NCI-H460 (cell line): ENCODE data around the gene NKX6-1. TPM values are rescaled to one million over a fixed set of nuclear protein-coding genes. Genes with fewer than 3 reads are reported as not detected.

Experiments
- DNase-seq: peaks from one replicate; pipeline ENCODE4 v3.0.0-alpha.2; 2016; ENCODE audit warnings: low read depth; ENCODE audit errors: extremely low read depth
- total RNA-seq: library from RNA; depleted of rRNA; stranded (reverse); fragments of >200 nt; shearing (Covaris generic); gene quantifications from 2 replicates; pipeline ENCODE4 v1.2.3, GENCODE V29; 2014

The NKX6-1 gene
- total RNA-seq, 1 experiment from 2014 or later: 0.97 TPM

DNA sequence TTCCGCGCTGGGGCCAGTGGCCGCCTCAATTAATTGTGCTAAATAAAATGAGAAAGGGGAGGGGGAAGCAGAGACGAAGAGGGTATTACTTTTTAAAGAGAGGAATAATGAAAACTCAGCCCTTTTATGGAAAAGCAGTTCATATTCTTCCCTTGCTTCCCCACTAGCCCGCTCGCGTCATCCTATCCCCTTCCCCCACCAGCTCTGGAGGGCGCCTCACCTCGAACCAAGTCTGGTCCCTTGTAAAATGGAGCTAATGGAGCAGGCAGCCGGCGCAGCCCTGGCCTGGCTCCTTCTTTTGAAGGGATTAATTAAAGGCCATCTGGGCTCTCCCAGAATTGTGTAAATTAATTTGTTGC is 511 bp upstream of the NKX6-1 start:
- no peak for DNase-seq

GRCh38 chr4:84498203-84498934 is 723 bp downstream of the NKX6-1 start:
- DNase-seq: no peak

- DNase-seq: no peak
These were observed 1.4 kb downstream of the NKX6-1 start for GRCh38 chr4:84497504-84498202.

GRCh38 chr4:84496706-84497503 is 2.2 kb downstream of the NKX6-1 start:
- no peak for DNase-seq

GRCh38 chr4:84496331-84496705 is 2.8 kb downstream of the NKX6-1 start:
- DNase-seq: no peak

- DNase-seq: no peak
These were observed 3.3 kb downstream of the NKX6-1 start for GRCh38 chr4:84495794-84496261.

- no peak for DNase-seq
These were observed 3.8 kb downstream of the NKX6-1 start for GRCh38 chr4:84495118-84495793.

DNA sequence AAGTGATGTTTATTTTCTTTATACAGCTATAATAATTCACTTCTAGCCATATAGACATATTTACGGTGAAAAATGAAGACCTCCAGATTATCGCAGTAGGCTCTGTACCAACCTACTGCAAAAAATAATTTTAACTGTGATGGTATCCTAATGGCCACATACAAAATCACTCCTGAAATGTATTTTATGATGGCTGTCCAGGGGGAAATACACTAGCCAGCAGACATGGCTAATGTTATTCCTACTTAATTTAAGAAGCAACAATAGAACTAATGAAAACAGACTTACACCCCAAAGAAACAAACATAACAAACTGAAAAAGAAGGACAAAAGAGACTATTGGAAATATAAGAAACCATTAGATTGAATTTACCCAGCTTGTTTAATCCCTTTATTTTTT is 4.6 kb downstream of the NKX6-1 start:
- no peak for DNase-seq

DNA sequence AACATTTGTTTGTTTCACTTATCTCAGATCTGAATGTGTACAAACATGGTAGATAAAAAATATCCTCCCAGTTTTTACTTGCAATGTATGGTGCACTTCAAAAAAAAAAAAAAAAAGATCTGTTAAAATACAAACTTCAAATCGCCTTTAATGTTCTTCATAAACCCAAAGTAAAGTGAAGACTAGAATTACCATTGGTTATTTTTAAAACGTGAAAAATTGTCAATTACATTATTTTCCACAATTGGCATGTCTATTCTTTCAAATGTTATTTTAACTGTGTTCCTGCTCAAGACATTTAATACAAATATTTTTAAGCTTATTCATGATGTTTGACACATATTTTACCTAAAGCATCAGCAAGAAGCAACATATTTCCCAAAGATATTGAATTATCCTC is 5.0 kb downstream of the NKX6-1 start:
- no peak for DNase-seq

DNA sequence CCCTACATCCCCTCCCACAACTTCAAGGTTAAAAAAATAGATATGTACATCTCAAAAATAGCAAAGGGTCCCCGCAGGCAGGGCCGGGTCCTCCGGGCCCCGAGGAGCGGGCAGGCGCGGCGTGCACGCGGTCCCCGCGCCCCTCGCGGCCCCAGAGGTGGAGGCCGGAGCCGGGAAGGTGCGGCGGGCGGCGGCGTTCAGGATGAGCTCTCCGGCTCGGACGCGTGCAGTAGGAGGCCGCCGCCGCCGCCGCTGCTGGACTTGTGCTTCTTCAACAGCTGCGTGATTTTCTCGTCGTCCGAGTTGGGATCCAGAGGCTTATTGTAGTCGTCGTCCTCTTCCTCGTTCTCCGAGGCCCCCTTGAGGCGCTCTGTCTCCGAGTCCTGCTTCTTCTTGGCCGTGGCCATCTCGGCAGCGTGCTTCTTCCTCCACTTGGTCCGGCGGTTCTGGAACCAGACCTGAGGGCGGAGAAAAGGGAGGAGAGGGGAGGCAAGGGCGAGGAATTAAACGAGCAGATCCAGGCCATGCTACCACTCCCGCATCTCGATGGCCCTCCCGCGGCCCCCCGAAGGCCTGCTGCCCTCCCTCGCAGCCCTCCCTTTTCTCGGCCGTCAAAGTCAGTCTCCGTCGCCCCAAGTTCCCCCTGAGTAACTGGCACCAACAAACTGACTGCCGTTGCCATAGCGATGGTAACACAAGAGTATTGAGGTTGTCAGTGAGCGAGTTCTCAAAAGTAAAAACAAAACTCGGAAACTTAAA is 5.8 kb downstream of the NKX6-1 start:
- no peak for DNase-seq

GRCh38 chr4:84492737-84493091 is 6.4 kb downstream of the NKX6-1 start:
- no peak for DNase-seq

DNA sequence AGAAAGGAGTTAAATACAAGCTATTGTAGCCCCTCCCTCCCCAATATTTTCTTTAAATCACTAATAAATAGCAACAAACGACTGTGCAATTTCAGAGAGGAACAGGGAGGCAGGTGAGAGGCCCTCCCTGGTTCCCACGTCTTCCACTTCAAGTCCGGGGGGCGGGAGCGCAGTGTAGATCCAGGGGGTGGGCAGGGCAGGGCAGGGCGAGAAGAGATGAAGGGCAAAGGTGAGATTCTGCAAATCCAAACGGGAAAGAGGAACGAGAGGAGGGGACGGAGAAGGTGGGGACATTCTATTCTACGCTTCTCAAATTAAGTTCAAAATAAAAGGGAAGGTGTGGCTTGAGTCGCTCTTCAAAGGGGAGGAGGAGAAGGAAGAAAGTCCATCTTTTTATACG is 6.8 kb downstream of the NKX6-1 start:
- DNase-seq: no peak

GRCh38 chr4:84491481-84491880 is 7.6 kb downstream of the NKX6-1 start:
- DNase-seq: no peak

GRCh38 chr4:84490663-84491062 is 8.4 kb downstream of the NKX6-1 start:
- DNase-seq: no peak

DNA sequence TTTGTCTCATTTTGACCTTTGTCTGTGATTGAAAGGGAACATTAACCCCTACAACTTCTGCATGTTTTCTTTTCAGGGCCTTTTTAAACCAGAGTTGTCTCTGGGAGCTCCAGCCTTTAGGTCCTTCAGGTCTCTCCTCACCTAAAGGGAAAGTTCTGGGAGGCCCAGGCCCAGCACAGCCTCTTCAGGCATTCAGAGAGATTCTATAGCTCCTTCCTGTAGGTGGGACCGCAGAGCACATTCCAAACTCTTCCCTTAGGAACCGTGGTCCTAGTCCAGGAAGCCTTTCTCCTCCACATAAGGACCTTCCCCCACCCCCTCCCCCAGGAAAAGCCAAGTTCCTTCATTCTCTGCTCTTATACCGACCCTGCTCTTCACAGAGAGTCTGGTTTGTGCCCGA is 14.9 kb downstream of the NKX6-1 start:
- DNase-seq: no peak

DNA sequence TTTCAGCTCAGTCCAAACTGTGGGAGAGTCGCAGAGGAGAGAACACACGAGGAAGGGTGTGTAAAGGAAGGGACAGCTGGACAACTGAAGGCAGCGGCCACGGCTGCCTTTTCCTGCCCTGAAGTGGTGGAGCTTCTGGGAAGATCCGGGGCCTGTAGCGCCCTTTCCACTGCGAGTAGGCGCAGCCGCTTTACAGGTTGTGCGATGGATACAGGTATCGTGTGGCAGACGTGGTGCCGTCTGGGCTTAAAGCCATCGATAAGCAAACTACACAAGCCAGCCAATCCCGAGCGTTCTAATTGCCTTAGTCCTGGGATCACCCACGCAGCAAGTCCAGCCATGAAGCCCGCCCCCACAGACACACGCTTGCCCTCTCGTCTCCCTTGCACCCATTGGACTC is 15.4 kb downstream of the NKX6-1 start:
- no peak for DNase-seq

DNA sequence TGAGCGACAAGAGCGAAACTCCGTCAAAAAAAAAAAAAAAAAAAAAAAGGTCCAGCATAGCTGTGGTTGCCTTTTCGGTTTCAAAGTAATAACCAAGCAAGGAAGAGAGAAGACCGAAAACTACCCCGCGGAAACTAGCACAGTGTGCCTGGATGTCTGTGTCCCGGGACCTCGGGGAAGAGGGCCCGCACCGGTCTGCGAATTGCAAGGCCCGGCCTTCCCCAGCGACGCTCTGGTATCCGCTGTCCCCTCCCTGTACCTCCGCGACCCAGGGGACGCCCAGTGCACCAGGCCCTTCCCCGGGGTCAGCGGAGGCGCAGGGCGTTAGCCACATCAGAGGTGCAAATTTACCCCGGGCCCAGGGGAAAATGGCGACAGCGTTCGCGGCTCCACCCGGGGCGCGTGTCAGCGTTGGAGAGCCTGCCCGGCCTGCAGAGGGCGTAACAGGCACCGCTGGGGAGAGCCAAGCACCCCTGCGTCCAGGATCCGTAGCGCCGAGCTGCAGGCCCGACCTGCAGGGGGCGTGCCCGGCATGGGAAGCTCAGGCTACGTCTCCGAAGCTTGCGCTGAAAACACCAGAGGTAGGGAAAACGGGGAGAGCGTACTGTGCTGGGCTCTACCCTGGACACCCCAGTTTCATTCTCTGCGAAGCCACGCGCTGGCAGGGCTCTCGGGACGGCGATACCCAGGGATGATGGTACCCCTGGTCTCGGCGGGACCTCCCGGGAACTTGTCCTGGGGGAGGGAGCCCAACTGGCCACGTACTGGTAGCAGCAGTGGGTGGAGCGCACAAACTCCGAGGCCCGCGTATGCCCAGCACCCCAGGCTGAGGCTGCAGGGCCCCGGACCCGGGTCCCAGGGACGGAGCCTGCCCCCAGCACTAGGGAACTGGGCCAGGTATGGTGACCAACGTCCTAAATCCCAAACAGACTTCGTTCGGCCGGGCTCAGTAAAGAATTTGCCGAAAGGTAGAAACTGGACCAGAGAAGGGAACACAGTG is 16.2 kb downstream of the NKX6-1 start:
- no peak for DNase-seq

DNA sequence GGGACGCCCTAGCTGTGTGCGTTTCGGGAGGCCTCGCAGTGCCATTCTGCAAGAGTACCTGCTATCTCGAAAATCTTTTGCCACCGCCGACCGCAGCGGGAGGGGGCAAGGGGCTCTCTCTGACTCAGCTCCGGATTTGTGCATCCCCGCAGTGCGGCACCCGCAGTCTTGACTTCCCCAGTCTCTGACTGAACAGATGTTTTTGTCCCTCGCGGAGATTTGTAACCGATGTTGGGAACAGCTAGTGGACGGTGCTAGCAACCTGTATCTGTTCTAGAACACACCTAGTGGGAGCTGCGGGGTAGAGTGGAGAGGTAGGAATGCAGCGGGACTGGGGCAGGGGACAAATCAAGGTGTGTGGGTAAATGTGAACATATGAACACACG is 17.2 kb downstream of the NKX6-1 start:
- DNase-seq: no peak
